ENCODE data around the gene HAND1. TPM values are rescaled to one million over a fixed set of nuclear protein-coding genes. Genes with fewer than 3 reads are reported as not detected.

The HAND1 gene
- total and polyA plus RNA-seq, 2 experiments from 2014 or later, result not detected

DNA sequence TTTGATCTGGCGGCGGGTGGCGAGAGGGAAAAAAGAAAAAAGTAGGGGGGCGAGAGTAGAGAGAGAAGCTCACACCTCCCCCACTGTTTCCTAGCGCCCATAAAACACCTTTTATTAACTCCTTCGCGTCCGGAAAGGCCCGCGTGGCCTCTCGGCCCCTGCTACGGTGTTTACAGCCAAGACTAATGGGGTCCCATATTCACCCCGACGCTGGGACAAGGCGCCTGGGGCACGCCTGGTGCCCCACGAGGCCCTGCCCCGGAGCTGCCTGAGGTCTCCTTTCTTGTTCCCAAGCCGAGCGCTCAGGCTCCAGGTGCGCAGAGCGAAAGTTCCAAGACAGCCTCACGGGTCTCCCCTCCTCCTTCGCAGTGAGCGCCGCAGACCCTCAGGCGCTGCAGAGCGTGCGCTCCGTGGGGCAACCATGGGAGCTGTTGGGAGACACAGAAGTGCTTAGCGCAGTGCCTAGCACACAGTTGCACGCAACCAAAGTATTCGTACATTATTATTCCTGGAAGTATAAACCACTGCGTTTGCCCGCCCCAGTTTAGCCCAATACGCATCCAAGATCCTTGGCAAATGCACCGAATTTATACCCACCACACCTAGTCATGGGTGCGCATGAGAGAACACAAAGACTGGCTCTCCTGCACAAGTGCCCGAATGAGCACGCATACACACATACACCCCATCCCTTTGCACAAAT lies 4.3 kb downstream of the HAND1 start:
- Mint-ChIP-seq H3K4me3 (peak overlapping the region; percentile 71), H3K36me3 (ENCODE audit: low read depth) (no peaks in the 10 kb centered on the region; the same call in 2 of the 3 replicates), H3K9me3 (peaks cover 4% of the 10 kb centered on the region; the same call in 1 of the 3 replicates), H3K4me1 (peaks cover 47% of the 10 kb centered on the region), H3K27ac (no peak overlapping the region), H3K27me3 (ENCODE audit: insufficient read depth, low read depth, poor library complexity) (peaks cover 98% of the 10 kb centered on the region)
- H3K27me3 ChIP-seq (ENCODE audit: insufficient read depth), result peaks cover 100% of the 10 kb centered on the region
- peak; percentile 82 for DNase-seq (ENCODE audit: low spot score)
- peaks cover 9% of the 10 kb centered on the region; the same call in 1 of the 2 replicates for H3F3A ChIP-seq (replicated peaks; ENCODE audit: low read depth)
- TF ChIP-seq ETS1 (IDR thresholded peaks at IDR 0.05) (no peak), EZH2phosphoT487 (IDR thresholded peaks at IDR 0.05; ENCODE audit: unreplicated experiment) (peak; percentile 85), ZNF331 (CRISPR knock-in tag; IDR thresholded peaks at IDR 0.05; ENCODE audit: low read depth) (no peak), ZNF114 (CRISPR knock-in tag; IDR thresholded peaks at IDR 0.05) (no peak), NANOG (IDR thresholded peaks at IDR 0.05; ENCODE audit: borderline replicate concordance) (no peak), POLR2AphosphoS5 (IDR thresholded peaks at IDR 0.05; ENCODE audit: low read depth) (no peak), CREB1 (CRISPR knock-in tag; IDR thresholded peaks at IDR 0.05; ENCODE audit: low read depth) (no peak), EZH2 (IDR thresholded peaks at IDR 0.05; ENCODE audit: low read depth, unreplicated experiment) (peak; percentile 96), JUNB (IDR thresholded peaks at IDR 0.05; ENCODE audit: unreplicated experiment) (no peak), CTCF (conservative IDR thresholded peaks at IDR 0.05; ENCODE audit: low read depth in 2 of 2) (no peak), STAT1 (IDR thresholded peaks at IDR 0.05; ENCODE audit: unreplicated experiment) (no peak)
- TF ChIP-seq, protein P1, sequence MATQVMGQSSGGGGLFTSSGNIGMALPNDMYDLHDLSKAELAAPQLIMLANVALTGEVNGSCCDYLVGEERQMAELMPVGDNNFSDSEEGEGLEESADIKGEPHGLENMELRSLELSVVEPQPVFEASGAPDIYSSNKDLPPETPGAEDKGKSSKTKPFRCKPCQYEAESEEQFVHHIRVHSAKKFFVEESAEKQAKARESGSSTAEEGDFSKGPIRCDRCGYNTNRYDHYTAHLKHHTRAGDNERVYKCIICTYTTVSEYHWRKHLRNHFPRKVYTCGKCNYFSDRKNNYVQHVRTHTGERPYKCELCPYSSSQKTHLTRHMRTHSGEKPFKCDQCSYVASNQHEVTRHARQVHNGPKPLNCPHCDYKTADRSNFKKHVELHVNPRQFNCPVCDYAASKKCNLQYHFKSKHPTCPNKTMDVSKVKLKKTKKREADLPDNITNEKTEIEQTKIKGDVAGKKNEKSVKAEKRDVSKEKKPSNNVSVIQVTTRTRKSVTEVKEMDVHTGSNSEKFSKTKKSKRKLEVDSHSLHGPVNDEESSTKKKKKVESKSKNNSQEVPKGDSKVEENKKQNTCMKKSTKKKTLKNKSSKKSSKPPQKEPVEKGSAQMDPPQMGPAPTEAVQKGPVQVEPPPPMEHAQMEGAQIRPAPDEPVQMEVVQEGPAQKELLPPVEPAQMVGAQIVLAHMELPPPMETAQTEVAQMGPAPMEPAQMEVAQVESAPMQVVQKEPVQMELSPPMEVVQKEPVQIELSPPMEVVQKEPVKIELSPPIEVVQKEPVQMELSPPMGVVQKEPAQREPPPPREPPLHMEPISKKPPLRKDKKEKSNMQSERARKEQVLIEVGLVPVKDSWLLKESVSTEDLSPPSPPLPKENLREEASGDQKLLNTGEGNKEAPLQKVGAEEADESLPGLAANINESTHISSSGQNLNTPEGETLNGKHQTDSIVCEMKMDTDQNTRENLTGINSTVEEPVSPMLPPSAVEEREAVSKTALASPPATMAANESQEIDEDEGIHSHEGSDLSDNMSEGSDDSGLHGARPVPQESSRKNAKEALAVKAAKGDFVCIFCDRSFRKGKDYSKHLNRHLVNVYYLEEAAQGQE (IDR thresholded peaks at IDR 0.05; ENCODE audit: unreplicated experiment), result no peak
- peak overlapping the region; percentile 85 for H2AFZ ChIP-seq
- peak overlapping the region; percentile 94 for H3K4me2 ChIP-seq
- no peaks in the 10 kb centered on the region for H3K9me2 ChIP-seq (ENCODE audit: insufficient read depth)
- H3K36me3 ChIP-seq (ENCODE audit: insufficient read depth), result no peaks in the 10 kb centered on the region
- H3K4me1 ChIP-seq (ENCODE audit: insufficient read depth), result peaks cover 56% of the 10 kb centered on the region
- H3K27ac ChIP-seq (ENCODE audit: low read depth), result no peak overlapping the region
- peaks cover 15% of the 10 kb centered on the region for H4K20me1 ChIP-seq (replicated peaks; ENCODE audit: insufficient read depth)
- no peaks in the 10 kb centered on the region for H3K79me2 ChIP-seq (replicated peaks; ENCODE audit: insufficient read depth)
- ATAC-seq, result peak; percentile 16
- H3K4me3 ChIP-seq, result peak overlapping the region; percentile 63
